CD8-positive, alpha-beta memory T cell (primary cell): ENCODE results near the gene TMEM80. TPM values are rescaled to one million over a fixed set of nuclear protein-coding genes. Genes with fewer than 3 reads are reported as not detected.

ENCODE experiments used
- CTCF ChIA-PET: fragments of 350-600 bp; sonication (Branson Sonifier 250); formaldehyde crosslinking; loops from one replicate; lab custom pipeline; 2021; ENCODE audit warnings: antibody characterized with exemption; lab: Charles Lee
- POLR2A ChIA-PET: fragments of 350-600 bp; sonication (Branson Sonifier 250); formaldehyde crosslinking; loops from one replicate; lab custom pipeline; 2021; ENCODE audit warnings: antibody characterized with exemption; lab: Charles Lee
- DNase-seq, 5 donors: peaks; one replicate each; pipeline versions ENCODE4 v3.0.0 to v3.0.0-alpha.2; 2020 to 2022; ENCODE audit warnings: mixed read lengths in 1 of 5
- H3K27ac ChIP-seq: one replicate; pipeline ENCODE4 v1.7.0; 2013; ENCODE audit warnings: low read depth, mild to moderate bottlenecking, low read length, moderate library complexity
- H3K27me3 ChIP-seq: 2 replicates; pipeline ENCODE4 v1.7.0; 2013; ENCODE audit warnings: low read length, mild to moderate bottlenecking; ENCODE audit not compliant: insufficient read depth, poor library complexity, severe bottlenecking
- H3K36me3 ChIP-seq: 2 replicates; pipeline ENCODE4 v1.7.0; 2013; ENCODE audit warnings: mild to moderate bottlenecking, low read length, moderate library complexity; ENCODE audit not compliant: insufficient read depth
- H3K4me1 ChIP-seq: 2 replicates; pipeline ENCODE4 v1.7.0; 2013; ENCODE audit warnings: mild to moderate bottlenecking, low read length, moderate library complexity; ENCODE audit not compliant: insufficient read depth
- H3K4me3 ChIP-seq: 2 replicates; pipeline ENCODE4 v1.7.0; 2013; ENCODE audit warnings: mild to moderate bottlenecking, low read length
- H3K9me3 ChIP-seq: 2 replicates; pipeline ENCODE4 v1.7.0; 2013; ENCODE audit warnings: mild to moderate bottlenecking, low read length
- H3K27ac Mint-ChIP-seq, 8 donors: one replicate each; pipeline ENCODE4 v1.8.0; 2020 to 2021; ENCODE audit warnings: mixed read lengths in 8 of 8, mild to moderate bottlenecking in 6 of 8, inconsistent platforms in 3 of 8, moderate library complexity in 3 of 8
- H3K27me3 Mint-ChIP-seq, 2 donors: one replicate each; pipeline ENCODE4 v1.8.0; 2020 to 2021; ENCODE audit warnings: mixed read lengths in 2 of 2, mild to moderate bottlenecking in 1 of 2, moderate library complexity in 1 of 2
- H3K36me3 Mint-ChIP-seq, 3 donors: one replicate each; pipeline ENCODE4 v1.8.0; 2020 to 2021; ENCODE audit warnings: mixed read lengths in 3 of 3, inconsistent platforms in 1 of 3, mild to moderate bottlenecking in 1 of 3
- H3K4me1 Mint-ChIP-seq, 3 donors: one replicate each; pipeline ENCODE4 v1.8.0; 2020 to 2021; ENCODE audit warnings: mixed read lengths in 3 of 3, inconsistent platforms in 1 of 3, mild to moderate bottlenecking in 1 of 3
- H3K4me3 Mint-ChIP-seq, 7 donors: one replicate each; pipeline ENCODE4 v1.8.0; 2020 to 2021; ENCODE audit warnings: mixed read lengths in 7 of 7, mild to moderate bottlenecking in 6 of 7, moderate library complexity in 4 of 7, inconsistent platforms in 2 of 7
- H3K9me3 Mint-ChIP-seq, 5 donors: one replicate each; pipeline ENCODE4 v1.8.0; 2020 to 2022; ENCODE audit warnings: mixed read lengths in 5 of 5, mild to moderate bottlenecking in 3 of 5, moderate library complexity in 2 of 5, inconsistent platforms in 1 of 5
- polyA plus RNA-seq: library from polyadenylated mRNA; unstranded; fragments of 300-500 nt; fragmentation: Illumina TruSeq; gene quantifications from one replicate; pipeline ENCODE4 v1.2.3, GENCODE V29; 2021
- total RNA-seq, 2 experiments: library from RNA; stranded (reverse); gene quantifications; one replicate each; pipeline ENCODE4 v1.2.3, GENCODE V29; 2021

The TMEM80 gene
- total and polyA plus RNA-seq, 3 experiments from 2014 or later = 10.3 to 27.8 (median 13.4) TPM

DNA sequence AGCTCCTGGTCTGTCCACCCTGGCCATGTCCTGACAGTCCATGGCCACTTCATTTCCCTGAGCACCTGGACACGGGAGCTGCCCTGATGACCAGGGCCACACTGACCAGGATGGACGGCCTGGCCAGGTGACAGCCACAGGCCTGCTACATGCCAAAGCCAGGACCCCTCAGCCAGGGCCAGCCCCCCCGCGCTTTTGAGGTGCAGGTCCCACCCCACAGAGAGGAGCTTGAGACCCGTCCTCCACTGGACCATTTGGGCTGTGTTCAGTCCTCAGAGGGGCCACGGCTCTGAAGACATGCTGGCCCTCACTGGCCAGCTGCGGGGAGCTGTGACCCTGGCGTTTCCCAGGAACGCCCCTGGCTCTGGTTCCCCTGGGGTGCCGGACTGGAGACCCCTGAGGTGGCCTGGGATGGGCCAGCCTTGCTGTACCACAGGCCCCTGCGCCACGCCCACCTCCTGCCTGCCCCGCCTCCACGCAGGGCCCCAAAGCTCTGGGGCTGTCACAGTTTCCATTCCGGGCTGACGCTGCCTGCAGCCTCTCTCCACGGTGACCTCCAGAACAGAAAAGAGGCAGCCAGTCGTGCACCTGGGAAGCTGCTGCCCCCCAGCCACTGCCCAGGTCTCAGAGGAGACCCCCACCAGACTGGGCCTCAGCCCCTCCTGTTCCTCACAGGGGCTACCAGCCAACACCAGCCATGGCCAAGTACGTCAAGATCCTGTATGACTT is 28.6 kb downstream of the TMEM80 start:
- no peak overlapping the region for H3K27ac Mint-ChIP-seq
- Histone ChIP-seq H3K36me3 (no peaks in the 10 kb centered on the region), H3K4me3 (no peak overlapping the region), H3K27me3 (peaks cover 19% of the 10 kb centered on the region), H3K9me3 (no peaks in the 10 kb centered on the region), H3K4me1 (peaks cover 37% of the 10 kb centered on the region), H3K27ac (no peak overlapping the region)
- ChIA-PET CTCF (interaction anchor here (0.9 to 7.4 kb wide), 11 partner anchors 13 to 179 kb away, joined by 3 to 69 read pairs (median 4); partner anchors contain the start of genes DEAF1, LMNTD2 and TMEM80), POLR2A (interaction anchor here (2.9 kb wide), 1 partner anchor 169 kb away, joined by 13 read pairs; no protein-coding TSS in a partner anchor)
- peaks cover 7 to 20% of the 10 kb centered on the region in 2 donors for H3K27me3 Mint-ChIP-seq
- peaks cover 7 to 39% (median 11%) of the 10 kb centered on the region in 3 donors for H3K4me1 Mint-ChIP-seq
- no peak for DNase-seq
- no peaks in the 10 kb centered on the region for H3K36me3 Mint-ChIP-seq
- peak overlapping the region in 4 of 7 donors; percentile 19 to 66 (median 51) for H3K4me3 Mint-ChIP-seq
- H3K9me3 Mint-ChIP-seq = no peaks in the 10 kb centered on the region

DNA sequence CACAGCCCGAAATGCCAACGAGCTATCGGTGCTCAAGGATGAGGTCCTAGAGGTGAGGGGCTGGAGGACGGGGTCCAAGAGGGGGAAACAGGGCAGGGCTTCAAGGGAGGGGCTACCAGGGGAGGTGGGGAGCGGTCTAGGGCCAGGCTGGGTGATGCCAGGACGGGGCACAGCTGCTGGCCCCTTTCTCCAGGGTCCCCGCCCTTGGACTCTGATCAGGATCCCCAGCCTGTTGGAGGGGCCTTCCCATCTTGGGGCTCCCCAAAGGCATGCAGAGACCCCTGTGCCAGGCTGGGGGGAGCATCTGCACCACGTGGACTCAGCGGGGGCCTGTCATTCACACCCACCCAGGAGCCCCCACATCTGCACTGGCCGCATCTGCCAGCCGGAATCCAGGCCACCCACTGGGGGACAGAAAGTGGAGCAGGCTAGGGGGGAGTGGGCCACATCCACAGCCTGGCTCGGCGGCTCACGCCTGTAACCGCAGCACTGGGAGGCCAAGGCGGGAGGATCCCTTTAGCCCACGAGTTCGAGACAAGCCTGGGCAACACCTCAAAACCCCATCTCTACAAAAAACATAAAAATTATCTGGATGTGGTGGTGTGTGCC is 29.3 kb downstream of the TMEM80 start:
- Histone ChIP-seq H3K36me3 (no peaks in the 10 kb centered on the region), H3K9me3 (no peaks in the 10 kb centered on the region), H3K4me3 (no peak overlapping the region), H3K4me1 (peaks cover 37% of the 10 kb centered on the region), H3K27ac (no peak overlapping the region), H3K27me3 (peaks cover 19% of the 10 kb centered on the region)
- POLR2A ChIA-PET = interaction anchor here (2.9 kb wide), 1 partner anchor 170 kb away, joined by 13 read pairs; no protein-coding TSS in a partner anchor
- Mint-ChIP-seq H3K36me3 (no peaks in the 10 kb centered on the region), H3K4me1 (peaks cover 7 to 35% (median 8%) of the 10 kb centered on the region in 3 donors), H3K27me3 (peaks cover 7 to 14% of the 10 kb centered on the region in 2 donors), H3K4me3 (peak overlapping the region; percentile 52 to 79 (median 67)), H3K9me3 (no peaks in the 10 kb centered on the region), H3K27ac (no peak overlapping the region)
- no peak for DNase-seq
- CTCF ChIA-PET = interaction anchor here (0.9 to 7.4 kb wide), 7 partner anchors 13 to 169 kb away, joined by 3 to 69 read pairs (median 5); partner anchors contain the start of genes DEAF1 and TMEM80

DNA sequence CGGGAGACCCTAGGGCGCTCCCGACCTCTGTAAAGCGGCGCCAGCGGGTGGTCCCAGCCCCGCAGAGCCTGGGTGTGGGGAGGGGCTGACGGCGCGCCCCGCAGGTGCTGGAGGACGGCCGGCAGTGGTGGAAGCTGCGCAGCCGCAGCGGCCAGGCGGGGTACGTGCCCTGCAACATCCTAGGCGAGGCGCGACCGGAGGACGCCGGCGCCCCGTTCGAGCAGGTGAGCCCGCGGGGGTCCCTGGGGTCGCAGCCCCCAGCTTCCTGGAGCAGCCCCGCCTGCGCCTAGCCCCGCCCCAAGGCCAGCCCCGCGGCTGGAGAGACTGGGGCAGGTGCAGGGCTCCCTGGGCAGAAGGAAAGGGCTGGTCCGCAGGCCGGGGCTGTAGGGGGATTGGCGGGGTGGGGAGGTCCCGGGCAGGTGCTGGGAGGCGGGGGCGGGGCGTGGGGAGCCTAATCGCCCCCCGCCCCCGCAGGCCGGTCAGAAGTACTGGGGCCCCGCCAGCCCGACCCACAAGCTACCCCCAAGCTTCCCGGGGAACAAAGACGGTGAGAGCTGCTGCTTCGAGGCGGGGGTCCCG is 30.1 kb downstream of the TMEM80 start:
- CTCF ChIA-PET = interaction anchor here (0.8 to 7.4 kb wide), 15 partner anchors 11 to 190 kb away, joined by 3 to 69 read pairs (median 4); partner anchors contain the start of genes DEAF1, HRAS, LMNTD2 and RASSF7
- POLR2A ChIA-PET = interaction anchor here (0.5 to 2.9 kb wide), 16 partner anchors 20 to 193 kb away, joined by 3 to 13 read pairs (median 4); partner anchors contain the start of genes DEAF1, EPS8L2, IRF7 and PHRF1
- Histone ChIP-seq H3K36me3 (no peaks in the 10 kb centered on the region), H3K9me3 (no peaks in the 10 kb centered on the region), H3K27me3 (peaks cover 14% of the 10 kb centered on the region), H3K27ac (no peak overlapping the region), H3K4me3 (no peak overlapping the region), H3K4me1 (peaks cover 37% of the 10 kb centered on the region)
- H3K27me3 Mint-ChIP-seq = peaks cover 7 to 11% of the 10 kb centered on the region in 2 donors
- H3K27ac Mint-ChIP-seq = peak overlapping the region in 1 of 8 donors; percentile 57
- no peaks in the 10 kb centered on the region for H3K36me3 Mint-ChIP-seq
- no peaks in the 10 kb centered on the region for H3K9me3 Mint-ChIP-seq
- H3K4me1 Mint-ChIP-seq = peaks cover 7 to 31% (median 7%) of the 10 kb centered on the region in 3 donors
- peak overlapping the region; percentile 62 to 87 (median 70) for H3K4me3 Mint-ChIP-seq
- DNase-seq = no peak

DNA sequence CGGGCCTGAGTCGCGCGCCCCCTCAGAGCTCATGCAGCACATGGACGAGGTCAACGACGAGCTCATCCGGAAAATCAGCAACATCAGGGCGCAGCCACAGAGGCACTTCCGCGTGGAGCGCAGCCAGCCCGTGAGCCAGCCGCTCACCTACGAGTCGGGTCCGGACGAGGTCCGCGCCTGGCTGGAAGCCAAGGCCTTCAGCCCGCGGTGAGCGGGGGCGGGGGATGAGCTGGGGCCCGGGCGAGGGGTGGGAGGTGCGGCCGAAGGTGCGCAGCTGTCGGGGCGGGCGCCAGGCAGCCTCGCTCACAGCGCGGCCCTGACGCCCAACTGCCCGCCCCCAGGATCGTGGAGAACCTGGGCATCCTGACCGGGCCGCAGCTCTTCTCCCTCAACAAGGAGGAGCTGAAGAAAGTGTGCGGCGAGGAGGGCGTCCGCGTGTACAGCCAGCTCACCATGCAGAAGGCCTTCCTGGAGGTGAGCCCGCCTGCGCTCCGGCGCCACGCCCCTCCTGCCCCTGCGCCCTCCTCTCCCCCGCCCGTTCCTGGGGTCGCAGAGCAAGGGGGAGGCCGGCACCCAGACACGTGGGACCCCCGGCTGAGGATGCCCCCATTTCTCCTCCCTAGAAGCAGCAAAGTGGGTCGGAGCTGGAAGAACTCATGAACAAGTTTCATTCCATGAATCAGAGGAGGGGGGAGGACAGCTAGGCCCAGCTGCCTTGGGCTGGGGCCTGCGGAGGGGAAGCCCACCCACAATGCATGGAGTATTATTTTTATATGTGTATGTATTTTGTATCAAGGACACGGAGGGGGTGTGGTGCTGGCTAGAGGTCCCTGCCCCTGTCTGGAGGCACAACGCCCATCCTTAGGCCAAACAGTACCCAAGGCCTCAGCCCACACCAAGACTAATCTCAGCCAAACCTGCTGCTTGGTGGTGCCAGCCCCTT is 30.9 kb downstream of the TMEM80 start:
- Histone ChIP-seq H3K27me3 (peaks cover 9% of the 10 kb centered on the region), H3K27ac (no peak overlapping the region), H3K36me3 (no peaks in the 10 kb centered on the region), H3K4me3 (peak overlapping the region; percentile 41), H3K4me1 (peaks cover 30% of the 10 kb centered on the region), H3K9me3 (no peaks in the 10 kb centered on the region)
- Mint-ChIP-seq H3K27me3 (peaks cover 6 to 8% of the 10 kb centered on the region in 2 donors), H3K27ac (peak overlapping the region in 3 of 8 donors; percentile 43 to 55 (median 51)), H3K4me1 (peaks cover 5 to 24% (median 7%) of the 10 kb centered on the region in 3 donors), H3K36me3 (no peaks in the 10 kb centered on the region), H3K9me3 (no peaks in the 10 kb centered on the region), H3K4me3 (peak overlapping the region; percentile 61 to 87 (median 69))
- CTCF ChIA-PET = interaction anchor here (0.6 to 7.4 kb wide), 20 partner anchors 10 to 191 kb away, joined by 3 to 69 read pairs (median 4); partner anchors contain the start of genes DEAF1, HRAS, LMNTD2 and RASSF7
- POLR2A ChIA-PET = interaction anchor here (0.5 to 2.9 kb wide), 17 partner anchors 21 to 194 kb away, joined by 3 to 13 read pairs (median 3); partner anchors contain the start of genes DEAF1, EPS8L2, IRF7 and PHRF1
- DNase-seq = peak; percentile 33 to 73 (median 47)

DNA sequence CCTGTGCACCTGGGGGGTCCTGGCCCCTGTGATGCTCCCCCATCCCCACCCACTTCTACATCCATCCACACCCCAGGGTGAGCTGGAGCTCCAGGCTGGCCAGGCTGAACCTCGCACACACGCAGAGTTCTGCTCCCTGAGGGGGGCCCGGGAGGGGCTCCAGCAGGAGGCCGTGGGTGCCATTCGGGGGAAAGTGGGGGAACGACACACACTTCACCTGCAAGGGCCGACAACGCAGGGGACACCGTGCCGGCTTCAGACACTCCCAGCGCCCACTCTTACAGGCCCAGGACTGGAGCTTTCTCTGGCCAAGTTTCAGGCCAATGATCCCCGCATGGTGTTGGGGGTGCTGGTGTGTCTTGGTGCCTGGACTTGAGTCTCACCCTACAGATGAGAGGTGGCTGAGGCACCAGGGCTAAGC is 31.7 kb downstream of the TMEM80 start:
- no peak overlapping the region for H3K4me3 ChIP-seq
- H3K27me3 Mint-ChIP-seq = peaks cover 3 to 4% of the 10 kb centered on the region in 2 donors
- no peaks in the 10 kb centered on the region for H3K36me3 Mint-ChIP-seq
- peaks cover 3% of the 10 kb centered on the region for H3K27me3 ChIP-seq
- H3K9me3 ChIP-seq = no peaks in the 10 kb centered on the region
- ChIA-PET POLR2A (interaction anchor here (1.2 to 1.8 kb wide), 2 partner anchors 32 to 191 kb away, joined by 3 to 10 read pairs; partner anchors contain the start of genes DEAF1 and TMEM80), CTCF (interaction anchor here (0.6 to 7.4 kb wide), 13 partner anchors 9 to 173 kb away, joined by 3 to 69 read pairs (median 4); partner anchors contain the start of genes DEAF1, LMNTD2, RASSF7 and TALDO1)
- peak overlapping the region in 2 of 7 donors; percentile 34 to 72 for H3K4me3 Mint-ChIP-seq
- H3K27ac ChIP-seq = peak overlapping the region; percentile 2
- H3K36me3 ChIP-seq = no peaks in the 10 kb centered on the region
- no peaks in the 10 kb centered on the region for H3K9me3 Mint-ChIP-seq
- H3K4me1 ChIP-seq = peaks cover 23% of the 10 kb centered on the region
- H3K4me1 Mint-ChIP-seq = peaks cover 5 to 17% (median 7%) of the 10 kb centered on the region in 3 donors
- no peak overlapping the region for H3K27ac Mint-ChIP-seq
- no peak for DNase-seq

DNA sequence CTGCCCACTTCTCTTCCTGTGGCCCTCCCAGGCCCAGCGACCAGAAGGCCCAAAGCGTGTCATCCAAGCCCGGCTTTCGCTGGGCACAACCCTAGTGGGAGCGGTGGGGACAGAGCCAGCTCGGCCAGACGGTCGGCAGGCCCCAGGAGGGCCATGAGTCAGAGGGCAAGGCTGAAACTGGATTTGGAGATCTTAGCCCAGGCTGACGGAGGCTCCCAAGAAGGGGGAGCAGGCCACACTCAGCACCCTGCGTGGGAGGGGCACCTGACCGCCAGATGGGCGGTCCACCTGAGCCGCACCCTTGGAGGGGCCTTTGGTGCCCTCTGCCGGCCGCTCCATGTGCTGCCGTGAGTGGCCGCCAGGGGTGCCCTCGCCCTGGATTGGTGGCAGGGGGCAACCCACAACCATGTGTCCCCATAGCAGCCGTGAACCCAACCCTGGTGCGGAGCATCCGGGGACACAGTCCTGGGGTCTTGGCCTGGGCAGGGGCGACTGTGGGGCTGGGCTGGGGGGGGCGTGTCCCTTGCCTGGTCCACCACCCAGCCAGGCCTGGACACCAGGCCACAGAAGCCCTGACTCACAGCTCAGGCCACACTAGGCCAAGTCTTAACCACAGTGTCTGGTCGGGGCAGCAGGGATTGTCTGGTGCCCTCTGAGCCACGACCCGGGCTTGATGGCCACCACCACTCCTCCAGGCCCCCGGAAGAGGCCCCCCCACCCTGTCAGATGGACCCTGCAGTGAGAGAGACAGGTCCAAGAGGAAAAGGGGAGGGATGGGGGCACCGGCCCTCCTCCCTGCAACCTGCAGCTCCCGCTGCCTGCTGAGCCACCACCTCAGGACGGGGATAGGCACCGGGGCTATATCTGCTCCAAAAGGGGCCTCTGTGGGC is 32.5 kb downstream of the TMEM80 start:
- Mint-ChIP-seq H3K27me3 (peaks cover 1 to 3% of the 10 kb centered on the region in 2 donors), H3K27ac (no peak overlapping the region), H3K4me3 (peak overlapping the region in 1 of 7 donors; percentile 32), H3K9me3 (no peaks in the 10 kb centered on the region), H3K36me3 (no peaks in the 10 kb centered on the region), H3K4me1 (peaks cover 4 to 15% (median 5%) of the 10 kb centered on the region in 3 donors)
- POLR2A ChIA-PET = interaction anchor here (1.2 kb wide), 1 partner anchor 192 kb away, joined by 3 read pairs; no protein-coding TSS in a partner anchor
- no peaks in the 10 kb centered on the region for H3K9me3 ChIP-seq
- H3K4me1 ChIP-seq = peaks cover 18% of the 10 kb centered on the region
- no peaks in the 10 kb centered on the region for H3K27me3 ChIP-seq
- no peaks in the 10 kb centered on the region for H3K36me3 ChIP-seq
- no peak overlapping the region for H3K4me3 ChIP-seq
- DNase-seq = peak; percentile 75 to 85 (median 76)
- CTCF ChIA-PET = interaction anchor here (0.7 to 7.4 kb wide), 9 partner anchors 10 to 174 kb away, joined by 3 to 69 read pairs (median 4); partner anchors contain the start of genes DEAF1 and TMEM80
- H3K27ac ChIP-seq = peak overlapping the region; percentile 2
